Suppressor macrophage treated with lipopolysaccharide for 1 hour (primary cell): ENCODE measurements around the gene DLG1.

Experiments
- DNase-seq, 3 donors: peaks; one replicate each; pipeline ENCODE4 v3.0.0-alpha.2; 2020 to 2022

The DLG1 gene

GRCh38 chr3:197165890-197166289 lies 132.5 kb downstream of the DLG1 start:
- DNase-seq = no peak

- no peak for DNase-seq
These were observed 143.4 kb downstream of the DLG1 start for GRCh38 chr3:197155046-197155445.

- DNase-seq = peak; percentile 49 to 72 (median 71)
These were observed 146.8 kb downstream of the DLG1 start for GRCh38 chr3:197151580-197151979.

GRCh38 chr3:197149528-197149927 lies 148.9 kb downstream of the DLG1 start:
- peak; percentile 62 to 82 (median 78) for DNase-seq

GRCh38 chr3:197144188-197144587 lies 154.2 kb downstream of the DLG1 start:
- no peak for DNase-seq

- no peak for DNase-seq
These were observed 158.8 kb downstream of the DLG1 start for GRCh38 chr3:197139586-197139985.

GRCh38 chr3:197137751-197138150 lies 160.7 kb downstream of the DLG1 start:
- peak; percentile 88 to 89 (median 89) for DNase-seq

- DNase-seq = no peak
These were observed 161.7 kb downstream of the DLG1 start for GRCh38 chr3:197136744-197137143.

- peak in 1 of 3 donors; percentile 10 for DNase-seq
These were observed 163.2 kb downstream of the DLG1 start for GRCh38 chr3:197135212-197135611.

GRCh38 chr3:197132916-197133530 lies 165.4 kb downstream of the DLG1 start:
- no peak for DNase-seq

GRCh38 chr3:197125636-197126035 lies 172.8 kb downstream of the DLG1 start:
- DNase-seq = peak; percentile 20 to 54 (median 53)

GRCh38 chr3:197124713-197125112 lies 173.7 kb downstream of the DLG1 start:
- DNase-seq = no peak

GRCh38 chr3:197122394-197122793 lies 176.0 kb downstream of the DLG1 start:
- DNase-seq = no peak

GRCh38 chr3:197117114-197117513 lies 181.3 kb downstream of the DLG1 start:
- no peak for DNase-seq

- DNase-seq = no peak
These were observed 184.4 kb downstream of the DLG1 start for GRCh38 chr3:197114007-197114406.

GRCh38 chr3:197111685-197112084 lies 186.7 kb downstream of the DLG1 start:
- DNase-seq = no peak

- no peak for DNase-seq
These were observed 192.6 kb downstream of the DLG1 start for GRCh38 chr3:197105786-197106185.

GRCh38 chr3:197104738-197105137 lies 193.7 kb downstream of the DLG1 start:
- DNase-seq = no peak

GRCh38 chr3:197103766-197104165 lies 194.6 kb downstream of the DLG1 start:
- no peak for DNase-seq

- no peak for DNase-seq
These were observed 204.5 kb downstream of the DLG1 start for GRCh38 chr3:197093871-197094270.

GRCh38 chr3:197088370-197088769 lies 210.0 kb downstream of the DLG1 start:
- DNase-seq = peak; percentile 40 to 60 (median 59)

GRCh38 chr3:197085137-197085536 lies 213.3 kb downstream of the DLG1 start:
- no peak for DNase-seq

- peak; percentile 75 to 80 (median 80) for DNase-seq
These were observed 214.9 kb downstream of the DLG1 start for GRCh38 chr3:197083486-197083885.

GRCh38 chr3:197082871-197083270 lies 215.5 kb downstream of the DLG1 start:
- peak; percentile 12 to 59 (median 46) for DNase-seq

- DNase-seq = no peak
These were observed 218.1 kb downstream of the DLG1 start for GRCh38 chr3:197080344-197080743.
